Dermis microvascular lymphatic vessel endothelial cell (primary cell): ENCODE measurements around the gene BCS1L. TPM values are rescaled to one million over a fixed set of nuclear protein-coding genes. Genes with fewer than 3 reads are reported as not detected.
A peak's percentile ranks its signal among the peaks of the same experiment; 100 is the strongest.

Experiments
- DNase-seq, 2 donors: peaks; one replicate each; pipeline versions ENCODE4 v3.0.0 to v3.0.0-alpha.2; 2010; ENCODE audit warnings: low read depth in 2 of 2
- total RNA-seq: library from RNA; depleted of rRNA; stranded (reverse); fragments of >200 nt; gene quantifications from 2 replicates; pipeline ENCODE4 v1.2.1, GENCODE V29; 2014

The BCS1L gene
- total RNA-seq, 1 donor from 2014 or later = 22.3 TPM

DNA sequence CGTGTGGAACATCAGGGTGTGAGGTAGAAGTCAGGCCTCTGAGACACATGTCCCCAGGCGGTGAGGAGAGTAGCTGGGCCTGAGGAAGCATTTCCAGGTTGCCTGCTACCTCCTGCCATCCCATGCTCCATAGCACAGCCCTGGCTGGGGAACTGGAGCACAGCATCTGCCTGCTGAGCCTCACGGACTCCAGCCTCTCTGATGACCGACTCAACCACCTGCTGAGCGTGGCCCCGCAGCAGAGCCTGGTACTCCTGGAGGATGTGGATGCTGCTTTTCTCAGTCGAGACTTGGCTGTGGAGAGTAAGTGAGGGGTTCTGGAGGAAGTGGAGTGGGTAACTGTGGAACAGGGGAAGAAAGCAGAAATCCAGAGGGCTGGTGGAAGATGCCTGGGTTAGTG lies 2.9 kb downstream of the BCS1L start:
- no peak for DNase-seq

DNA sequence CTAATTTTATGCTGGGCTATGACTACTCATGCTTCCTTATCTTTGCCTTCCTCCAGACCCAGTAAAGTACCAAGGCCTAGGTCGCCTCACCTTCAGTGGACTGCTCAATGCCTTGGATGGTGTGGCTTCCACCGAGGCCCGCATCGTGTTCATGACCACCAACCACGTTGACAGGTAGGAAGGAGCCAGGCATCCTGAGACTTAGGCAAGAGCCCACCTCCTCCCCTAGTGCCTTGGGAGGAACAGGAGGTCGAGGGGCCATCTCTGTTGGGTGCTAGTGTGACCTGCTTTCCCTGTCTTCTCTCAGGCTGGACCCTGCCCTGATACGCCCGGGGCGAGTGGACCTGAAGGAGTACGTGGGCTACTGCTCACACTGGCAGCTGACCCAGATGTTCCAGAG lies 3.3 kb downstream of the BCS1L start:
- DNase-seq = no peak

DNA sequence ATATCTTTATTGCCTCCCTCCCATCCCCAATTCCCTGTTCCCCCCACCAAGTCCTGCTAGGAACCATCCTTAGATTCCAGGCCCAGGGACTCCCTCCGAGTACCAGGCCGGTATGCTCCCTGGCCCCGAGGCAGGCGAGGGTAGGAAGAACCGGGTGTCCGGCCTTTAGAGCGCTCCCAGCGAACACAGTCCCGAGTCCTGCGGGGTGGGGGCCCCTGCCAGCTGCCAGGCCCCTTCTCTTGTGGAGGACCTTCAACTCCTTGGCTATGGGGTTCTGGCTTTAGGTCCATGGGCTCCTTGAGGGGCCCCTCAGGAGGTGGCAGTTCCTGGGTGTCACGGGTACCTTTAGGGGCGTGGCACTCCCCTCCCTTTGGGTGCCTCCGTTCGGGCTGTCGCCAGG lies 4.4 kb downstream of the BCS1L start:
- no peak for DNase-seq

DNA sequence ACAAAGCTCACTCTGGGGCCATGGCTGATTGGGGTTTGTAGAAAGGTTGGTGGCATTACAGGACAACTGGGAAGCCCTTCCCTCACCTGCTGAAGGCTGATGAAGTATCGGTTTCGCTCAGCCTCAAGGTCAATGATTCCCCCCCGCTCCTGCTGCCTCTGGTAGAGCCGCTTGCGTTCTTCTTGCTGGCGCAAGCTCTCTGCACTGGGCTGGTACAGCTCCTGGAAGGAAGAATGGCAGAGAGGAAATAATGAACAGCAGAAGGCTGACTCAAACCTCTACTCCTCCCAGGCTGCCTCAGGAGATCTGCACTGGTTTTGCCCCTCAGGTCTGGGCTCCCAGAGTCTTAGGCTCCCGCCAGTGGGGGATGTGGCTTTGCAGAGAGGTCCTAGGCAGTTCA lies 5.2 kb downstream of the BCS1L start:
- DNase-seq = no peak

DNA sequence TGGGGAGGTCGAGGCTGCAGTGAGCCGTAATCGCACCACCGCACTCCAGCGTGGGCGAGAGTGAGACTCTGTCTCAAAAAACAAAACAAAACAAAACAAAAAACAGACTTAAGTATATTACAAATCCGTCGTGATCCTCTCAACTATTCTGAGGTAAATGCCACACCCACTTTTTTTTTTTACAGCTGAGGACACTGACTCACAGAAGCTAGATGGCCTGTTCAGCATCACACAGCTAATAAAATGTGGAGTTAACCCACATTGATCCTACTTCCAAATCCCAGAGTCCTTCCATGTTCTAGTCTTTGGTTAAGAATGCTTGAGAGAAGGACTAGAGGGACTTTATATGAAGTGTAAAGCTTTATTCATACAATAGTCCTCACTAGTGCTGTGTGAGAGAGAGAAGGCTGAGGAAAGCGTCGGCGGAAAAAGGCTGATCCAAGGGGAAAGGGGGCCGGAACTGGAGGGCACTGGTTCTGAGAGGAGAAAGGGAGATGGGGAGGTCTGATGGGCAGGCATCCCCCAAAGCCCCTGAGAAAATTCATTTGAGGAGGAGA lies 11.7 kb downstream of the BCS1L start:
- peak in 1 of 2 donors; percentile 13 for DNase-seq

DNA sequence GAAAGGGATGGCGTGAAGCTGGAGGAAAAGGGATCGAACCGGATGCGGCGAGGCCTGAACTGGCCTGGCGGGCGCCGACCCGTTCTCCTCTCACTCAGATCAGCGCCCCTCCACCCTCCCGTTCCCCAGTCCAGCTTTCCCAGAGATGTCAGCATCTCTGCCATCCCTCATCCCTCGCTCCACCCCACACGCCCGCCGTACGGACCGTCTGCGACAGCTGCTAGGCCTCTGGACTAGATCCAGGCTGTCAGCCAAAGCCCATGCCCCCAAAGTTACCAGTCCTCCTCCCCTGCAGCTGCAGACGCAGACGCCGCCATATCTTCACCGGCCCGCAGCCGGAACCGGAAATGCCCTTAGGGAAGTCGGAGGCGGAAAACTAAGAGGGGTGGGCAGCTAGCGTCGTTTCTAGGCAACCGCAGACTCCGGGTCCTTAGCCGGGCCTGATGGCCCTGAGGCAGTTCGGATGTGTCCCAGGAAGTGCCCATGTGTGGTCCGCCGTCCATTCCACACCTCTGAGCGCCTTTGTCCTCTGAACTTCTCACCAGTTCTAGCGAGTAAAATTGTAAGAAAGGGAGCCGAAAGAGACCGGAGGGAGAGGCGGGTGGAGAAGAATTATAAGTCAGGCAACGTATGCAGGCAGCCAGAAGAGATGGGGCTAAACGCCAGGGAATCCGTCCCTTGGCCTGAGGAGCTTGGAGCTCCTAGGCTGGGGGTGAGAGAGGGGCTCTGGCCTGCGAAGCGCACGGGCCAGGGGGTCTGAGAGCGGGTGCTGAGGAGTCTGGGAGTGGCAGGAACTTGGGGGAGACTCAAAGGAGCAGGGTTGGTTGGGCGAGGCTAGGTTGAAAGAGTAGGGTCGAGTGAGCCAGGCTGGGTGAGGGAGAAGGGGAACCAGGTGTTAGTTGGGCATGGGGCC lies 12.4 kb downstream of the BCS1L start, which contains the start of the genes RNF25 and STK36:
TSS of gene RNF25 (minus strand) at position 349 of the 913 bp plus-strand sequence. CDS start at position 317, 32 bp downstream.
TSS of gene STK36 (plus strand) at position 433 of the 913 bp plus-strand sequence. CDS start 744 bp downstream, outside the sequence.
- peak; percentile 50 to 76 for DNase-seq

DNA sequence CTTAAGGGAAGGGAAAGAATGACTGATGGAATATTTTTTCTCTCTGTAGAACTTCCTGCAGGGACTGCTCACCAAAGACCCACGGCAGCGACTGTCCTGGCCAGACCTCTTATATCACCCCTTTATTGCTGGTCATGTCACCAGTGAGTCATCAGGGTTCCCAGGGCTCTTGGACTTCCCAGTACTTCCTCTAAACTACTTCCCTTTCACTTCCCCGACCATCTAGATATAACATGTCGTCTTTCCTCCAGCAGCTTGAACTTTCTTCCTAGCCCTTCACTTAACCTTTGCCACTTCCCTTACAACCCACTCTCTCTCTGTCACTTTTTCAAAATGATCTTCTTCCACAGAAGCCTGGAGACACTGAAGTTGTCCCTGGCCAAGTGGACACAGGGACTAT lies 19.6 kb downstream of the BCS1L start:
- peak in 1 of 2 donors; percentile 21 for DNase-seq

DNA sequence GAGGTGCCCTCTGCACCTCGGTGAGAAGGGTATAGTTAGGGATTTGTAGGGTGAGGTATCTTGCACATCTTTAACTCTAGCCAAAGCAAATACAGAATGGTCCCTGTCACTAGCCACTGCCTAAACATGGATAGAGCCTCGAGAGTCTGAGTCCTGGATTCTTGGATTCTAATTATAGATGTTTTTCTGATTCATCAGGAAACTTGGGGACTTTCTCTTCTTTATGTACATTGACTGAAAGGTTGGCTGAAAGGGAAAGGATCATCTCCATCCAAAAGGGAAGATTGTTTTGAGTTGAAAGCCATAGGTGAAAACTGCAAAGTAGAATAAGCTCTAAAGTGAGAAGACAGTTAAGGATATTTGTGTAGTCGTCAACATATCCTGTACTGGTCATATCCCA lies 20.6 kb downstream of the BCS1L start:
- DNase-seq = no peak

DNA sequence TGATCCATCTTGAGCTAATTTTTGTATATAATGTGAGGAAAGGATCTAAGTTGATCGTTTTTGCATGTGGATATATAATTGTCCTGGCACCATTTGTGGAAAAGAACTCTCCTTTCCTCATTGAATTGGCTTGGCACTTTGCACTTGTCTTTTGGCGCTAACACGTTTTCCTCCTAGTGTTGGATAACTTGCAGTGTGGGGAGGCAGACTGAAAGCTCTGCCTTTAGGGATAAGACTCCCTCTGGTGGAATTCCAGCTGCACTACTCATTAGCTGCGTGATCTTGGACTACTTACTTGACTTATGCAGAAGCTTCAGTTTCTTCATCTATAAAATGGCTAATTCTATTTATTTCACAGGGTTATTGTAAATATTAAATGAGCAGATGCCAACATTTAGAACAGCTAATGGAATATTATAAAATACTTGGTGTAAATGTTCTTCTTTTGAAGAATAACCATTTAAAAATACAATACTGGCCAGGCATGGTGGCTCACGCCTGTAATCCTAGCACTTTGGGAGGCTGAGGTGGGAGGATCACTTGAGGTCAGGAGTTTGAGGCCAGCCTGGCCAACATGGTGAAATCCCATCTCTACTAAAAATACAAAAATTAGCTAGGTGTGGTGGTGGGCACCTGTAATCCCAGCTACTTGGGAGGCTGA lies 28.0 kb downstream of the BCS1L start:
- DNase-seq = peak; percentile 51 to 83

DNA sequence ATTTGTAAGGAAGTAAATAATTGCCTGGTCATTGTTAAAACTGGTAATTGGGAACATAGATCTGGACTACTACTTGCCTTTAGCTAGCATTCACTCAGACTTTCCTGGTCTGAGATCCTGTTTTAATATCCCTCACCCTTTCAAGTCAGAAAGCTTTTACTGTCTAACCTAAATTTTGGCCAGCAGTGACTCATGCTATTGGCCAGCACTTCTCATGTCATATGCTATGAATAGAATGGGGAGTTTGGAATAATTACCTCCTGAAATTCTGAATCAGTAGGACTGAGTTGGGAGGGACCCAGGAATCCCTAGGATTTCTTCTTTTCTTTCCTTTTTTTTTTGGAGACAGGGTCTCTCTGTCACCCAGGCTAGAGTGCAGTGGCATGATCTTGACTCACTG lies 31.8 kb downstream of the BCS1L start:
- DNase-seq = no peak

DNA sequence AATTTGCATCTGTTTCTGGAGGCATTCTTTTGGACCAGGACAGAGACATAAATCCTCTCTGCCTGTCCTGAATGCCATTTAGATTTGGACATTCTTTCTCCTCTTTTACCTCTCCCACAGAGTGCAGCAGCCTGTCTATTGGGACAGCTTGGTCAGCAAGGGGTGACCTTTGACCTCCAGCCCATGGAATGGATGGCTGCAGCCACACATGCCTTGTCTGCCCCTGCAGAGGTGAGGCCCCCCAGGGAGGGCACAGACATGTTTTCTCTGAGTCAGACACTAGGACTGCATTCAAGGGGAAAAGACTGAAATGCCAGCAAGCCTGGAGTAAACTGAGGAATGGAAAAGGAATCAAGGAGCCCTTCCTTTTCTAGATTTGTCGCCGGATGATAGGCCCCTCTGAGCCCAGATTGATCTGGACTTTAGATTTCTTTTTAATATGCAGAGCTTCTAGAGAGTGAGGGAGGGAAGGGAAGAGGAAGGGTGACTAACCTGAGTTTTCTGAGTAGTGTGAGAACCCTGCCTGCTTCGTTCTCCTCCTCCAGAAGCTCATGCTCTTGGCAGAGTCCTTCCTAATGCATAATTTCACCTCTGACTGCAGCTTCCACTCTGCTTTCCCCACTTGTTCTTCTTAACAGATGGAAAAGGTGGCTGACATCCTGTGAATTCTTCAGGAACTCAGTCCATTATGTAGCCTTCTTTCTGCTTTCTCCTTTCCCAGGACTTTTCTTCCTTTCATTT lies 35.1 kb downstream of the BCS1L start:
- peak in 1 of 2 donors; percentile 13 for DNase-seq

DNA sequence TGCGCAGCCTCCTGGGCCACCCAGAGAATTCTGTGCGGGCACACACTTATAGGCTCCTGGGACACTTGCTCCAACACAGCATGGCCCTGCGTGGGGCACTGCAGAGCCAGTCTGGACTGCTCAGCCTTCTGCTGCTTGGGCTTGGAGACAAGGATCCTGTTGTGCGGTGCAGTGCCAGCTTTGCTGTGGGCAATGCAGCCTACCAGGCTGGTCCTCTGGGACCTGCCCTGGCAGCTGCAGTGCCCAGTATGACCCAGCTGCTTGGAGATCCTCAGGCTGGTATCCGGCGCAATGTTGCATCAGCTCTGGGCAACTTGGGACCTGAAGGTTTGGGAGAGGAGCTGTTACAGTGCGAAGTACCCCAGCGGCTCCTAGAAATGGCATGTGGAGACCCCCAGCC lies 39.4 kb downstream of the BCS1L start:
- no peak for DNase-seq

DNA sequence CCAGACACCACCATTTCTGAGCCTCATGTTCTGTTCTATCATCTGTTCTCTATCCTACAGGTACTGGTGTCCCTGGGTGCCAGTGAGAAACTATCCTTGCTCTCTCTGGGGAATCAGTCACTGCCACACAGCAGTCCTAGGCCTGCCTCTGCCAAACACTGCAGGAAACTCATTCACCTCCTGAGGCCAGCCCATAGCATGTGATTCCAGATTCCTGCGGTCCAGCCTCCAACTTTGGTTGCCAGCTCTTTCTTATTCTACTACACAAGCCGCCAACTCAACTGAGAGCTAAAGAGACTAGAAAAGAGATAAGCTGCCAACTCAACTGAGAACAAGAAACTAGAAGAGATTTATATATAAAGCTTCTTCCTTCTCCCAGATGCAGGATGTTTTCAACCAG lies 42.3 kb downstream of the BCS1L start:
- DNase-seq = no peak

DNA sequence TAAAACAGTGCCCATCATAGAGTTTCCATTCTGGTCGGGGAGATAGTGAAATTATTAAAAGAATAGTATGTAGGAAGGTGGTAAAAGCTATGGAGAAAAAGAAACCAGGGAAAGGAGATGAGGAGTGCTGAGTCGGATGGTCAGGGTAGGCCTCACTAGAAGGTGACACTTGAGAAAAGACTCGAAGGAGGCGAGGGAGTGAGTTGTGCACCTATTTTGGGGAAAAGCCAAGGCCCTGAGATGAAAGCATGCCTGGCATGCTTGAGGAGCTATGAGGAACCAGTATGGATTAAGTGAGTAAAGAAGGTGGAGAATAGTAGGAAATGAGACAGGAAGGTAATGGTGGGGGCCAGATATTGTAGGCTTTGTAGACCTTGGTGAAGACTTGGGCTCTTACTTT lies 43.9 kb downstream of the BCS1L start:
- no peak for DNase-seq

DNA sequence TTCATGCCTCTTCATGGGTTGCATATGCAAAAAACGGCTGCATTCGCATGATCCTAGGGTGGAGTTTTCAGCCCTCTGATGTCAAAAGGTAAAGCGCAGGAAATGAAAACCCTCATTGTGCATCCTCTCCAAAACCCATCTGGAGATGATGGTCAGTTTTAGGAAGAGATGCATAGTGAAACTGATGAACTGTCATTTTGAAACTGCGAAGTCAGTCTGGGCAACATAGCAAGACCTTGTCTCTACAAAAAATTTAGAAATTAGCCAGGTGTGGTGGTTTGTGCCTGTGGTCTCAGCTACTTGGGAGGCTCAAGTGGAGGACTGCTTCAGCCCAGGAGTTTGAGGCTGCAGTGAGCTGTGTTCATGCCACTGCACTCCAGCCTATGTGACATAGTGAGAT lies 48.6 kb downstream of the BCS1L start:
- no peak for DNase-seq

DNA sequence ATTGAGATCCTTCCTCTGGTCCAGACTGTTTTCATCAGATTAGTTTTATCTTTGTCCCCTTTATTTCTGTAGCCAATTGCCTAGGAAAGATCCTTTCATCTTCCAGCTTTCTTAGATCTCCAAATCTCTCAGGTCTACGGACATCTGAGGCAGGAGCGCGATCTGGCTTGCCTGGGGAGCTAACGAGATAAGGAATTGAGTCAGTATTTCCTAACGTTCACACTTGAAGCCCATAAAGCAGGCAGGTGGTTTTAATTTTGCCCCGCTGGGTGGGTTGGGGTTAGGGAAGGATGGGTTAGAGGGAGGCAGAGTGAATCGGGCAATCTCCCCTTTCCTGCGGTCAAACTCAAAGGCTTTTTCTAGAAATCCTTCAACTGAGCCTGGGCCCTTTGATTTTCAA lies 50.4 kb downstream of the BCS1L start:
- no peak for DNase-seq

DNA sequence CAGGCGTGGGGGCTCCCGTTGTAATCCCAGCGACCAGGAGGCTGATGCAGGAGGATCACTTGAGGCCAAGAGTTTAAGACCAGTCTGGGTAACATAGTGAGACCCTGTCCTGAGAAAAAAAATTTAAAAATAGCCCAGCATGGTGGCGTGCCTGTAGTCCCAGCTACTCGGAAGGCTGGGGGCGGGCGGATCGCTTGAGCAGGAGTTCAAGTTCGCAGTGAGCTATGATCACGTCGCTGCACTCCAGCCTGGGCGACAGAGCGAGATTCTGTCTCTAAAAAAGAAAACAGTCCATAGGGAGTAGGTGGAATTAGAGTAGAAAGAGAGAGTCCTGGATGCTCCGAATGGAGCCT lies 50.8 kb downstream of the BCS1L start:
- DNase-seq = no peak

DNA sequence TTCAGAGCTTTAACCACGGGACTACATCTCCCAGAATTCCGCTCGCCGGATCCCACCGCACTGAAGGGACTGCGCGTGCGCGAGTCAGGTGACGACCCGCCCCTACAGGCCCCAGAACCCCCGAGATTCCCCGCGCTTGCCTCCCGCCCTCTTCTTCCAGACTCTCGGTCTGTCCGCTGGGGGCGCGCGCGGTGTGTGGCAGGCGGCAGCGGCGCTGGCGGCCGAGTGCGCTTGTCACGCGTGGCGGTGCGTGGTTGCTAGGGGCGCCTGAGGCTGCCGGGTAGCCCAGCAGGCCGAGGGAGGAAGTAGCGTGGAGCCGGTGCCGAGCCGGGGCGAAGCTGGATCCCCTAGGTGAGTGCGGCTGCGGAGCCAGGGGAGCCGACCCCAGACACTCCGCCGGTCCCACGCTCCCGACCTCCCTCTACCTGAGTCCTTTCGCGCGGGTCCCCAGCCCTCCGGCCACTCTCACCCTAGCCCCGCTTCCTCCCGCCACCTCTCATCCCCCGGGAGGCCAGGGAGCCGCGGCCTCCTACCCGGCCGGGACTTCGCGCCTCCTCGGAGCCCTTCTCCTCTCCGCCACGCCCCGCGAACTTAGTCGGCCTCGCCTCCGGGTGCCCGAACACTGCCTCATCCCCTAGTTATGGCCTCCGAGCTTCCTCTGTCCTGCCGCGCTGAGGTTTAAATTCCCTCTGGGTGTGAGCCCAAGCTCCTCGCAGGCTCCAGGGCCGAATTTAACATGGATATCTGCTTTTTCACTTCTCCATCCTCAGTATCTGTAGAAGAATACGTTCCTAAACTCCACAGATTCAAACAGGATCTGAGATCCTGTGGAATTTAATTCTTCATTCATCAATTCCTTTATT lies 51.4 kb downstream of the BCS1L start, which contains the start of gene TTLL4:
TSS of gene TTLL4 (plus strand) at position 149 of the 863 bp plus-strand sequence. CDS start 26,842 bp downstream, outside the sequence.
- peak; percentile 87 to 96 for DNase-seq

DNA sequence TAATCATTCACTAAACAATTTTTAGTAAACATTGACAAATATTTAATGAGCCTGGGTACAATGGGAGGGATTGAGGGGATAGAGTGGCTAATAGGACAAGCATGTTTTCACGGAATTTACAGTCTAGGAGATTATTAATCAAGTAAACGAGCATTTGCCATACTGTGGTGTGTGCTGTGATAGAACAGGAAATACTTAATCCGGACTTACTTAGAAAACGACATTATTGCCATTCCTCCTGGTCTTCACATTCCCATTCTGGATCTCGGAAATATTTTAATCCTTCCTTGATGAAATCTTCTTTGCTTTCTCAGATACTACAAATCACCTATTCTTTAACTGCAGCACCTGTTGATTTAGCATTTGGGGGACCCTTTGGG lies 52.1 kb downstream of the BCS1L start:
- peak in 1 of 2 donors; percentile 21 for DNase-seq
